Measurements from ENCODE around the gene PRCC. TPM values are rescaled to one million over a fixed set of nuclear protein-coding genes. Genes with fewer than 3 reads are reported as not detected.

The PRCC gene
- total RNA-seq, 2 experiments from 2014 or later: 49.5 to 50.0 TPM

DNA sequence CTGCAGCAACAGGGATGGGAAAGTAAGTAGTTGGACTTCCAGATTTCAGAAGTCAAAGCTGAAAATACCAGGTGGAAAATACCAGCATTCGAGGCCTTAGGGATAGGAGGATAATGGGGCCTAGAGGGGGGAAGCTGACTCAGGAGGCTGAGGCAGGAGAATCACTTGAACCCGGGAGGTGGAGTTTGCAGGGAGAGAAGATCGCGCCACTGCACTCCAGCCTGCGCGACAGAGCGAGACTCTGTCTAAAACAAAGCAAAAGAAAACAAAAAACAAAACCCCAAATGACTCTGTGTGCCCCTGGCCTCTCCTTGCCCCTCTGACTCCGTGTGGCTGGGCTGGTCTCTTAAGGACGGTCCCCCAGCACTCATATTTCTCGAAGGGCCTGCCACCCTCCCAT lies 46.0 kb downstream of the PRCC start:
- POLR2A ChIA-PET: interaction anchor here (1.0 to 1.6 kb wide), 3 partner anchors 32 to 62 kb away, joined by 3 to 5 read pairs (median 4); partner anchors contain the start of genes HDGF and NTRK1
- Histone ChIP-seq H3K36me3 (ENCODE audit: insufficient read depth, low read length) (peaks cover 51% of the 10 kb centered on the region), H3K27ac (ENCODE audit: low read depth in 1 of 2, low read length in 2 of 2) (peak overlapping the region; percentile 97 to 99), H3K9me3 (ENCODE audit: control insufficient read depth in 1 of 2, insufficient read depth in 1 of 2, low read length in 2 of 2) (no peaks in the 10 kb centered on the region), H3K27me3 (ENCODE audit: control insufficient read depth in 1 of 2, insufficient read depth in 2 of 2, low read length in 2 of 2) (no peaks in the 10 kb centered on the region), H3K4me3 (ENCODE audit: low read length) (peak overlapping the region; percentile 73), H3K4me1 (ENCODE audit: insufficient read depth, low read length) (peaks cover 87% of the 10 kb centered on the region)
- DNase-seq (no peak), ATAC-seq (ENCODE audit: poor library complexity) (no peak)
- TF ChIP-seq, protein P1, sequence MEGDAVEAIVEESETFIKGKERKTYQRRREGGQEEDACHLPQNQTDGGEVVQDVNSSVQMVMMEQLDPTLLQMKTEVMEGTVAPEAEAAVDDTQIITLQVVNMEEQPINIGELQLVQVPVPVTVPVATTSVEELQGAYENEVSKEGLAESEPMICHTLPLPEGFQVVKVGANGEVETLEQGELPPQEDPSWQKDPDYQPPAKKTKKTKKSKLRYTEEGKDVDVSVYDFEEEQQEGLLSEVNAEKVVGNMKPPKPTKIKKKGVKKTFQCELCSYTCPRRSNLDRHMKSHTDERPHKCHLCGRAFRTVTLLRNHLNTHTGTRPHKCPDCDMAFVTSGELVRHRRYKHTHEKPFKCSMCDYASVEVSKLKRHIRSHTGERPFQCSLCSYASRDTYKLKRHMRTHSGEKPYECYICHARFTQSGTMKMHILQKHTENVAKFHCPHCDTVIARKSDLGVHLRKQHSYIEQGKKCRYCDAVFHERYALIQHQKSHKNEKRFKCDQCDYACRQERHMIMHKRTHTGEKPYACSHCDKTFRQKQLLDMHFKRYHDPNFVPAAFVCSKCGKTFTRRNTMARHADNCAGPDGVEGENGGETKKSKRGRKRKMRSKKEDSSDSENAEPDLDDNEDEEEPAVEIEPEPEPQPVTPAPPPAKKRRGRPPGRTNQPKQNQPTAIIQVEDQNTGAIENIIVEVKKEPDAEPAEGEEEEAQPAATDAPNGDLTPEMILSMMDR (IDR thresholded peaks at IDR 0.05): no peak
- CTCF ChIA-PET: interaction anchor here (1.0 to 2.9 kb wide), 7 partner anchors 13 to 87 kb away, joined by 3 to 27 read pairs (median 8); partner anchors contain the start of gene NTRK1
- Mint-ChIP-seq H3K4me3 (peak overlapping the region; percentile 83), H3K9me3 (no peaks in the 10 kb centered on the region), H3K27me3 (peaks cover 6% of the 10 kb centered on the region), H3K27ac (peak overlapping the region; percentile 98), H3K36me3 (ENCODE audit: low read depth) (peaks cover 45% of the 10 kb centered on the region), H3K4me1 (ENCODE audit: low read depth) (peaks cover 58% of the 10 kb centered on the region)
- intact Hi-C loops (cut with DNase I, micrococcal nuclease): loop anchor here (5.0 to 10.0 kb wide), 3 partner anchors 34 to 322 kb away; partner anchors contain the start of gene ETV3 (in 1 of the 2)

- POLR2A ChIA-PET: interaction anchor here (1.2 to 1.6 kb wide), 2 partner anchors 46 to 62 kb away, joined by 4 to 5 read pairs; partner anchors contain the start of genes HDGF and NTRK1
- Mint-ChIP-seq H3K9me3 (no peaks in the 10 kb centered on the region), H3K4me1 (ENCODE audit: low read depth) (peaks cover 58% of the 10 kb centered on the region), H3K27me3 (peaks cover 6% of the 10 kb centered on the region), H3K36me3 (ENCODE audit: low read depth) (peaks cover 40% of the 10 kb centered on the region), H3K27ac (peak overlapping the region; percentile 98), H3K4me3 (peak overlapping the region; percentile 83)
- DNase-seq (peak; percentile 36 to 90 (median 70)), ATAC-seq (ENCODE audit: poor library complexity) (peak; percentile 51)
- TF ChIP-seq, protein P1 (IDR thresholded peaks at IDR 0.05): peak; percentile 70
- CTCF ChIA-PET: interaction anchor here (0.6 to 2.9 kb wide), 11 partner anchors 9 to 88 kb away, joined by 3 to 27 read pairs (median 6); partner anchors contain the start of genes NTRK1 and PRCC
- no peaks in the 10 kb centered on the region for H3K27me3 ChIP-seq (ENCODE audit: control insufficient read depth in 1 of 2, insufficient read depth in 2 of 2, low read length in 2 of 2)
- H3K36me3 ChIP-seq (ENCODE audit: insufficient read depth, low read length): peaks cover 45% of the 10 kb centered on the region
- intact Hi-C loops (cut with DNase I, micrococcal nuclease): loop anchor here (2.0 to 10.0 kb wide), 4 partner anchors 33 to 321 kb away; partner anchors contain the start of gene ETV3 (in 1 of the 2)
- H3K9me3 ChIP-seq (ENCODE audit: control insufficient read depth in 1 of 2, insufficient read depth in 1 of 2, low read length in 2 of 2): no peaks in the 10 kb centered on the region
- H3K4me3 ChIP-seq (ENCODE audit: low read length): peak overlapping the region; percentile 73
- peak overlapping the region; percentile 97 to 99 for H3K27ac ChIP-seq (ENCODE audit: low read depth in 1 of 2, low read length in 2 of 2)
- peaks cover 80% of the 10 kb centered on the region for H3K4me1 ChIP-seq (ENCODE audit: insufficient read depth, low read length)
Measured at GRCh38 chr1:156813750-156814570, 46.6 kb downstream of the PRCC start.

GRCh38 chr1:156814571-156815260 lies 47.4 kb downstream of the PRCC start:
- ATAC-seq (ENCODE audit: poor library complexity): no peak
- Mint-ChIP-seq H3K27ac (peak overlapping the region; percentile 98), H3K9me3 (no peaks in the 10 kb centered on the region), H3K4me3 (peak overlapping the region; percentile 83), H3K36me3 (ENCODE audit: low read depth) (peaks cover 32% of the 10 kb centered on the region), H3K4me1 (ENCODE audit: low read depth) (peaks cover 58% of the 10 kb centered on the region), H3K27me3 (peaks cover 6% of the 10 kb centered on the region)
- TF ChIP-seq, protein P1 (IDR thresholded peaks at IDR 0.05): no peak
- DNase-seq: peak in 8 of 14 experiments; percentile 22 to 74 (median 54)
- H3K9me3 ChIP-seq (ENCODE audit: control insufficient read depth in 1 of 2, insufficient read depth in 1 of 2, low read length in 2 of 2): no peaks in the 10 kb centered on the region
- H3K27ac ChIP-seq (ENCODE audit: low read depth in 1 of 2, low read length in 2 of 2): peak overlapping the region; percentile 97 to 99
- H3K27me3 ChIP-seq (ENCODE audit: control insufficient read depth in 1 of 2, insufficient read depth in 2 of 2, low read length in 2 of 2): no peaks in the 10 kb centered on the region
- peaks cover 73% of the 10 kb centered on the region for H3K4me1 ChIP-seq (ENCODE audit: insufficient read depth, low read length)
- ChIA-PET CTCF (interaction anchor here (0.6 to 2.9 kb wide), 10 partner anchors 8 to 48 kb away, joined by 3 to 27 read pairs (median 7); partner anchors contain the start of genes NTRK1 and PRCC), POLR2A (interaction anchor here (0.9 to 1.6 kb wide), 2 partner anchors 8 to 63 kb away, joined by 4 read pairs; partner anchors contain the start of gene HDGF)
- intact Hi-C loops (cut with DNase I, micrococcal nuclease): loop anchor here (2.0 to 10.0 kb wide), 4 partner anchors 33 to 320 kb away; partner anchors contain the start of gene ETV3 (in 1 of the 2)
- H3K36me3 ChIP-seq (ENCODE audit: insufficient read depth, low read length): peaks cover 38% of the 10 kb centered on the region
- H3K4me3 ChIP-seq (ENCODE audit: low read length): peak overlapping the region; percentile 73

Measured in CD4-positive, alpha-beta T cell (primary cell).